Trophoblast cell (in vitro differentiated cells and primary cell): ENCODE results near the gene RPRD1B.
A peak's percentile ranks its signal among the peaks of the same experiment; 100 is the strongest.

Experiments
- DNase-seq, 2 donors: peaks; one replicate each; pipeline ENCODE4 v3.0.0-alpha.2; 2016
- H2AFZ ChIP-seq: 2 replicates; pipeline ENCODE4 v1.6.1; 2013; ENCODE audit warnings: low read length, moderate library complexity, mild to moderate bottlenecking; ENCODE audit not compliant: insufficient read depth, poor library complexity
- H2AK5ac ChIP-seq: 2 replicates; pipeline ENCODE4 v1.6.1; 2013; ENCODE audit warnings: mild to moderate bottlenecking, low read length
- H2BK120ac ChIP-seq: 2 replicates; pipeline ENCODE4 v1.6.1; 2013; ENCODE audit warnings: low read length, mild to moderate bottlenecking, moderate library complexity; ENCODE audit not compliant: insufficient read depth, poor library complexity
- H2BK12ac ChIP-seq: 2 replicates; pipeline ENCODE4 v1.6.1; 2013; ENCODE audit warnings: mild to moderate bottlenecking, low read length, moderate library complexity
- H2BK5ac ChIP-seq: 2 replicates; pipeline ENCODE4 v1.6.1; 2013; ENCODE audit warnings: low read length, low read depth, moderate library complexity, mild to moderate bottlenecking; ENCODE audit not compliant: poor library complexity
- H3K14ac ChIP-seq: 2 replicates; pipeline ENCODE4 v1.6.1; 2013; ENCODE audit warnings: mild to moderate bottlenecking, low read length
- H3K18ac ChIP-seq: 2 replicates; pipeline ENCODE4 v1.6.1; 2013; ENCODE audit warnings: mild to moderate bottlenecking, low read length
- H3K23ac ChIP-seq: 2 replicates; pipeline ENCODE4 v1.6.1; 2013; ENCODE audit warnings: low read length
- H3K27ac ChIP-seq: 2 replicates; pipeline ENCODE4 v1.5.1; 2013; ENCODE audit warnings: low read depth, mild to moderate bottlenecking, inconsistent platforms, low read length, moderate library complexity
- H3K27me3 ChIP-seq: 2 replicates; pipeline ENCODE4 v1.6.1; 2013; ENCODE audit warnings: inconsistent platforms, mild to moderate bottlenecking, low read length, moderate library complexity; ENCODE audit not compliant: insufficient read depth
- H3K36me3 ChIP-seq, 2 experiments: 1 replicate in 1 of 2; 2 replicates in 1 of 2; pipeline ENCODE4 v1.6.1; 2013; ENCODE audit warnings: low read length in 2 of 2, mild to moderate bottlenecking in 2 of 2, moderate library complexity in 1 of 2; ENCODE audit not compliant: insufficient read depth in 2 of 2, control insufficient read depth in 1 of 2
- H3K4ac ChIP-seq: 2 replicates; pipeline ENCODE4 v1.6.1; 2013; ENCODE audit warnings: low read depth, mild to moderate bottlenecking, low read length, moderate library complexity
- H3K4me1 ChIP-seq, 2 experiments: 1 replicate in 1 of 2; 2 replicates in 1 of 2; pipeline ENCODE4 v1.6.1; 2013; ENCODE audit warnings: low read length in 2 of 2, mild to moderate bottlenecking in 2 of 2, moderate library complexity in 1 of 2; ENCODE audit not compliant: insufficient read depth in 2 of 2, control insufficient read depth in 1 of 2
- H3K4me2 ChIP-seq: 2 replicates; pipeline ENCODE4 v1.6.1; 2013; ENCODE audit warnings: inconsistent platforms, mild to moderate bottlenecking, low read length, moderate library complexity
- H3K4me3 ChIP-seq: 2 replicates; pipeline ENCODE4 v1.5.1; 2013; ENCODE audit warnings: mild to moderate bottlenecking, low read depth, low read length, inconsistent platforms
- H3K79me1 ChIP-seq: one replicate; pipeline ENCODE4 v1.6.1; 2013; ENCODE audit warnings: low read length
- H3K79me2 ChIP-seq: 2 replicates; pipeline ENCODE4 v1.6.1; 2013; ENCODE audit warnings: low read length, mild to moderate bottlenecking; ENCODE audit not compliant: control insufficient read depth, insufficient read depth, poor library complexity
- H3K9ac ChIP-seq: 2 replicates; pipeline ENCODE4 v1.6.1; 2013; ENCODE audit warnings: mild to moderate bottlenecking, low read length
- H3K9me3 ChIP-seq: 2 replicates; pipeline ENCODE4 v1.6.1; 2013; ENCODE audit warnings: low read depth, mild to moderate bottlenecking, control low read depth, inconsistent platforms, low read length; ENCODE audit not compliant: insufficient read depth
- H4K12ac ChIP-seq: 2 replicates; pipeline ENCODE4 v1.6.1; 2013; ENCODE audit warnings: low read depth, mild to moderate bottlenecking, low read length, moderate library complexity
- H4K8ac ChIP-seq: 2 replicates; pipeline ENCODE4 v1.6.1; 2013; ENCODE audit warnings: low read depth, mild to moderate bottlenecking, low read length, moderate library complexity
- H4K91ac ChIP-seq: one replicate; pipeline ENCODE4 v1.6.1; 2013; ENCODE audit warnings: low read depth, mild to moderate bottlenecking, low read length, moderate library complexity
- WGBS: extraction: QIAGEN DNeasy Blood & Tissue Kit; methylation state at CpG from one replicate; pipeline ENCODE4 v1.1.7; 2013; ENCODE audit warnings: missing lambda C conversion rate; ENCODE audit not compliant: insufficient read length, insufficient coverage; ENCODE audit errors: extremely low coverage; 5-methylcytosine and 5-hydroxymethylcytosine counted together

The RPRD1B gene

GRCh38 chr20:38111366-38112232 lies 78.1 kb downstream of the RPRD1B start:
- Histone ChIP-seq H3K79me2 (peaks cover 6% of the 10 kb centered on the region), H3K4me3 (no peak overlapping the region), H4K8ac (peak overlapping the region; percentile 30), H3K14ac (peak overlapping the region; percentile 65), H3K79me1 (peaks cover 51% of the 10 kb centered on the region), H3K36me3 (no peaks in the 10 kb centered on the region), H3K9ac (no peak overlapping the region), H3K27me3 (no peaks in the 10 kb centered on the region), H2BK120ac (peak overlapping the region; percentile 77), H3K18ac (peak overlapping the region; percentile 55), H4K12ac (no peak overlapping the region), H2BK12ac (peak overlapping the region; percentile 92), H3K27ac (peak overlapping the region; percentile 98), H4K91ac (peak overlapping the region; percentile 87), H2AFZ (no peak overlapping the region), H3K4me2 (no peak overlapping the region), H3K9me3 (no peaks in the 10 kb centered on the region), H2BK5ac (peak overlapping the region; percentile 45), H3K4me1 (peaks cover 28 to 38% of the 10 kb centered on the region in 2 experiments), H3K4ac (no peak overlapping the region), H2AK5ac (peak overlapping the region; percentile 80), H3K23ac (no peak overlapping the region)
- no CpG with 5 or more reads among the region's 8 CpGs for WGBS
- peak; percentile 44 to 92 for DNase-seq

DNA sequence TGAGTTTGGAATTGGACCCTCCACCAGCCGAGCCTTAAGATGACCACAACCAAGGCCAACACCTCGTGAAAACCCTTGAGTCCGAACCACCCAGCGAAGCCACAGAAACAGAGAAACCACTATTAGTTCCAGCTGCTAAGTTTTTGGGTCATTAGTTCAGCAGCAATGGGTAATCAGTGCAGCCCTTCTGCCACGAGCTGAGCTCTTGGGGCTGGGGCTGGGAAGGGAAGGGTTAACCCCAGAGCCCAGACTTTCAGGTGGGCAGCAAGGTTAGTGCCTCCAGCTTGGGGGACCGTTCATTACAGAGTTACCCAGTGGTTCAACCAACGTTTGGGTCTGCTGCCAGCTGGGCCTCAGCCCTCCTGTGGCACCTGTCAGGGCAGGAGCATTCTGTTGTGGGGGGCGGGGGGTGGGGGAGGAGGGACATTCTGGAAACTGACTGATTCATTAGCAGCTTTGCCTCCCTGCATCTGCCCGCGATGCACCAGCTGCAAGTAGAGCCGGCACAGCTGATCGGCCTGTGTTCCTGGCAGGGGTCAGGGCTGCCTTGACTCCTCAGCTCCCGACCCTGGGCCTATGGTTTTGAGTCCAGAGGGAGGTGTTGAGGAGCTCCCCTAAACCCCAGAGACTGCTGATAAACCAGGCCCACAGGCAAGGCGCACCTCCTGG lies 78.8 kb downstream of the RPRD1B start:
- H3K9ac ChIP-seq: no peak overlapping the region
- peak overlapping the region; percentile 9 for H3K18ac ChIP-seq
- peak overlapping the region; percentile 87 for H4K91ac ChIP-seq
- peak overlapping the region; percentile 31 for H3K4ac ChIP-seq
- peak overlapping the region; percentile 65 for H3K14ac ChIP-seq
- no peak overlapping the region for H3K4me2 ChIP-seq
- H3K23ac ChIP-seq: no peak overlapping the region
- H2AFZ ChIP-seq: no peak overlapping the region
- no peak overlapping the region for H4K12ac ChIP-seq
- peaks cover 52% of the 10 kb centered on the region for H3K79me1 ChIP-seq
- no peak overlapping the region for H3K4me3 ChIP-seq
- H2BK12ac ChIP-seq: peak overlapping the region; percentile 92
- H2AK5ac ChIP-seq: peak overlapping the region; percentile 84
- peaks cover 28 to 38% of the 10 kb centered on the region in 2 experiments for H3K4me1 ChIP-seq
- H3K36me3 ChIP-seq: no peaks in the 10 kb centered on the region
- H2BK5ac ChIP-seq: peak overlapping the region; percentile 45
- peaks cover 6% of the 10 kb centered on the region for H3K79me2 ChIP-seq
- no peaks in the 10 kb centered on the region for H3K27me3 ChIP-seq
- peak overlapping the region; percentile 30 for H4K8ac ChIP-seq
- DNase-seq: no peak
- peak overlapping the region; percentile 77 for H2BK120ac ChIP-seq
- no CpG with 5 or more reads among the region's 14 CpGs for WGBS
- no peaks in the 10 kb centered on the region for H3K9me3 ChIP-seq
- no peak overlapping the region for H3K27ac ChIP-seq

- no peaks in the 10 kb centered on the region for H3K27me3 ChIP-seq
- H3K4me1 ChIP-seq: peaks cover 28 to 36% of the 10 kb centered on the region in 2 experiments
- H2BK5ac ChIP-seq: peak overlapping the region; percentile 10
- H3K4ac ChIP-seq: no peak overlapping the region
- no peak overlapping the region for H3K23ac ChIP-seq
- H2BK12ac ChIP-seq: peak overlapping the region; percentile 60
- no peak overlapping the region for H2AFZ ChIP-seq
- H3K18ac ChIP-seq: peak overlapping the region; percentile 12
- H3K9ac ChIP-seq: no peak overlapping the region
- H3K79me1 ChIP-seq: peaks cover 51% of the 10 kb centered on the region
- peak overlapping the region; percentile 5 for H4K8ac ChIP-seq
- no peak for DNase-seq
- H4K91ac ChIP-seq: peak overlapping the region; percentile 87
- no peak overlapping the region for H4K12ac ChIP-seq
- peak overlapping the region; percentile 54 for H3K14ac ChIP-seq
- H3K9me3 ChIP-seq: no peaks in the 10 kb centered on the region
- H3K36me3 ChIP-seq: no peaks in the 10 kb centered on the region
- H2BK120ac ChIP-seq: peak overlapping the region; percentile 69
- peak overlapping the region; percentile 84 for H2AK5ac ChIP-seq
- no peak overlapping the region for H3K27ac ChIP-seq
- H3K4me2 ChIP-seq: no peak overlapping the region
- WGBS: no CpG with 5 or more reads among the region's 8 CpGs
- H3K79me2 ChIP-seq: peaks cover 6% of the 10 kb centered on the region
- H3K4me3 ChIP-seq: no peak overlapping the region
These were observed 79.4 kb downstream of the RPRD1B start for GRCh38 chr20:38112930-38113294.

- H2AK5ac ChIP-seq: peak overlapping the region; percentile 84
- no peaks in the 10 kb centered on the region for H3K9me3 ChIP-seq
- peak overlapping the region; percentile 60 for H2BK12ac ChIP-seq
- no peak overlapping the region for H3K9ac ChIP-seq
- DNase-seq: peak in 1 of 2 donors; percentile 38
- H3K4ac ChIP-seq: no peak overlapping the region
- no peak overlapping the region for H2AFZ ChIP-seq
- H3K36me3 ChIP-seq: no peaks in the 10 kb centered on the region
- H3K4me2 ChIP-seq: no peak overlapping the region
- peak overlapping the region; percentile 43 for H3K14ac ChIP-seq
- no peak overlapping the region for H3K23ac ChIP-seq
- H3K79me2 ChIP-seq: peaks cover 6% of the 10 kb centered on the region
- no peak overlapping the region for H3K18ac ChIP-seq
- H4K91ac ChIP-seq: peak overlapping the region; percentile 87
- H2BK120ac ChIP-seq: peak overlapping the region; percentile 69
- H3K27me3 ChIP-seq: no peaks in the 10 kb centered on the region
- WGBS: no CpG with 5 or more reads among the region's 10 CpGs
- H4K8ac ChIP-seq: peak overlapping the region; percentile 5
- H3K79me1 ChIP-seq: peaks cover 47% of the 10 kb centered on the region
- H3K27ac ChIP-seq: no peak overlapping the region
- H3K4me3 ChIP-seq: no peak overlapping the region
- peaks cover 25 to 33% of the 10 kb centered on the region in 2 experiments for H3K4me1 ChIP-seq
- H2BK5ac ChIP-seq: peak overlapping the region; percentile 35
- H4K12ac ChIP-seq: no peak overlapping the region
These were observed 80.1 kb downstream of the RPRD1B start for GRCh38 chr20:38113401-38114325.
